MG63 (cell line): ENCODE measurements around the gene SLC22A2. TPM values are rescaled to one million over a fixed set of nuclear protein-coding genes. Genes with fewer than 3 reads are reported as not detected.
"Not testable (repeated sequence)": the region's sequence is repeated elsewhere in the genome, so short reads cannot be mapped to it uniquely, and the experiment has no call there.

Source experiments
- DNase-seq: peaks from one replicate; pipeline ENCODE4 v3.0.0-alpha.2; 2020
- H3K27me3 ChIP-seq: fragments of 250-450 bp; sonication (Bioruptor Pico); 2 replicates; pipeline ENCODE4 v1.5.1; 2020; ENCODE audit warnings: mild to moderate bottlenecking, moderate library complexity
- H3K36me3 ChIP-seq: fragments of 250-450 bp; sonication (Bioruptor Pico); 2 replicates; pipeline ENCODE4 v1.5.1; 2020; ENCODE audit warnings: mild to moderate bottlenecking, moderate library complexity
- H3K4me3 ChIP-seq: fragments of 250-450 bp; sonication (Bioruptor Pico); 2 replicates; pipeline ENCODE4 v1.5.1; 2020; ENCODE audit warnings: mild to moderate bottlenecking, moderate library complexity
- H3K9me3 ChIP-seq: fragments of 250-450 bp; sonication (Bioruptor Pico); 2 replicates; pipeline ENCODE4 v1.5.1; 2020; ENCODE audit warnings: mild to moderate bottlenecking, moderate library complexity
- total RNA-seq: library from RNA; depleted of rRNA; stranded (reverse); fragments of >200 nt; shearing (Covaris generic); gene quantifications from 2 replicates; pipeline ENCODE4 v1.2.3, GENCODE V29; 2014; ENCODE audit warnings: low replicate concordance; rRNA removed

Gene SLC22A2
- not detected in 2 replicates for total RNA-seq

DNA sequence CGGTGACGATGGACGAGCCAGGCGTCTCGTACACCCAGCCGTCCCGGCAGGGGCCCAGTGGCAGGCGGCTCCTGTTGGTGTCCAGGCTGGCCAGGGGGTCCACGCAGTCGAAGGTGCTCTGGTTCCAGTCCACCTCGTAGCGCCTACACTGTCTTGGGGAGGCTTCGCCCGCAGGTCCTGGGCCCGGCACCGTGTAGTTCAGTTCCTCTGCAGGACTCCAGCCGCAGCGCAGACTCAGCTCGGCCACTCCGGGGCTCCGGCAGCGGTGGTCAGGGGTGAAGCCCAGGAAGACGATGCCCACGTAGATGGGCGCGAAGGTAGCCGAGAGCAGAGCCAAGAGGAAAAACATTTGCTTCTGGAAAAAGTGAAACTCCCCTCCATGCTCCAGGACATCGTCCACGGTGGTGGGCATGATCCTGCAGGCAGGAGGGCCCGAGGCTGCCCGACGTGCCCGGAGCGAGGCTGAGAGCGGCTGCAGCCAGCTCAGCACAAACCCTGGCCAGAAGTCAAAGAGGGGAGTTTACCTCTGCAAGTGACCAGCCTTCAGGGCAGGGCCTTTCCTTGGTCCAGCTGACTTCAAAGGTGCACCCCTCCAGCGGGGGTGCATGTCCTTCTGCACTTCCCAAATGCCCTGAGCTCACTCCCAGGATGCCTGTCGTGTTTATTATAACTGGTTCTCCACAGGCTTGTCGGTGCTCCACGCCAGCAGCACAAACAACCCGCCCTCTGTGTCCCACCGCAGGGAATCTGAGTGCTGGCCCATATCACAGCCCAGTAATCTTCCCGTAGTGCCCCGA lies at the start of gene SLC22A2:
TSS of gene SLC22A2 (minus strand) at position 476 of the 797 bp plus-strand sequence. CDS start at position 412, 64 bp downstream.
- Histone ChIP-seq H3K4me3 (no peak within 1 kb of the TSS), H3K9me3 (no peaks in the 10 kb centered on the region), H3K36me3 (no peaks in the 10 kb centered on the region), H3K27me3 (no peaks in the 10 kb centered on the region)
- no peak for DNase-seq

- DNase-seq = no peak
- no peaks in the 10 kb centered on the region for H3K36me3 ChIP-seq
- H3K4me3 ChIP-seq = no peak overlapping the region
- no peaks in the 10 kb centered on the region for H3K27me3 ChIP-seq
- H3K9me3 ChIP-seq = peaks cover 2% of the 10 kb centered on the region; the same call in 1 of the 2 replicates
Measured at GRCh38 chr6:160305926-160306713, 47.5 kb upstream of the SLC22A2 start.

DNA sequence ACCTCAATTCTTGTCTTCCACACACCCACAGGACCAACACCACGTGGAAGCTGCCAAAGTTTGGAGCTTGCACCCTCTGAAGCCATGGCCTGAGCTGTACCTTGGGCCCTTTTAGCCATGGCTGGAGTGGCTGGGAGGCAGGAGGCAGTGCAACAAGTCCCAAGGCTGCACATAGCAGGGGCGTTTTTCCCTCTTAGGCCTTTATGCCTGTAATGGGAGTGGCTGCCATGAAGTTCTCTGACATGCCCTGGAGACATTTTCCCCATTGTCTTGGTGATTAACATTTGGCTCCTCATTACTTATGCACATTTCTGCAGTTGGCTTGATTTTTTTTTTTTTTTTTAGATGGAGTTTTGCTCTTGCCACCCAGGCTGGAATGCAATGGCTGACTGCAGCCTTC lies 45.2 kb upstream of the SLC22A2 start:
- H3K9me3 ChIP-seq = no peaks in the 10 kb centered on the region
- H3K36me3 ChIP-seq = no peaks in the 10 kb centered on the region
- H3K27me3 ChIP-seq = no peaks in the 10 kb centered on the region
- H3K4me3 ChIP-seq = no peak overlapping the region
- no peak for DNase-seq

DNA sequence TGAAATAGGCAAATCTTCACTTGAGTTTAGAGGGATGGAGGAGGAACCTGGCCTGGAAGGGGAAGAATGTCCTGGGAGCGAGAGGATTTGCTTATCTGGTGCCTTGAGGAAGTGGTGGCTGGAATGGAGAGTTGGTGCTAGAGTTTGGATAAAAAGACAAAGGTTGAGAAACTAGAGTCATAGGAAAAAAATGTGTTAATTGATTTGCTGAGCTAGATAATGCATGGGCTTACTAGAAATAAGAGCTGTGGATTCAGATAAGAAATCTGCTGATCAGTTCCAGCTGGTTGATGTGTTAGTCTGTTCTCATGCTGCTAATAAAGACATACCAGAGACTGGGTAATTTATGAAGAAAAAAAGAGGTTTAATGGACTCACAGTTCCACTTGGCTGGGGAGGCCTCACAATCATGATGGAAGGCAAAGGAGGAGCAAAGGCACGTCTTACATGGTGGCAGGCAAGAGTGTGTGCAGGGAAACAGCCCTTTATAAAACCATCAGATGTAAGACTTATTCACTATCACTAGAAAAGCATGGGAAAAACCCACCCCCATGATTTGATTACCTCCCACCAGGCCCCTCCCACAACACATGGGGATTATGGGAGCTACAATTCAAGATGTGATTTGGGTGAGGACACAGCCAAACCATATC lies 43.9 kb upstream of the SLC22A2 start:
- not testable (repeated sequence) for H3K36me3 ChIP-seq, DNase-seq, H3K4me3 ChIP-seq, H3K27me3 ChIP-seq, H3K9me3 ChIP-seq

GRCh38 chr6:160301339-160301738 lies 42.7 kb upstream of the SLC22A2 start:
- Histone ChIP-seq H3K4me3 (no peak overlapping the region), H3K27me3 (no peaks in the 10 kb centered on the region), H3K36me3 (no peaks in the 10 kb centered on the region), H3K9me3 (no peaks in the 10 kb centered on the region)
- no peak for DNase-seq

GRCh38 chr6:160300076-160300695 lies 41.6 kb upstream of the SLC22A2 start:
- Histone ChIP-seq H3K36me3 (no peaks in the 10 kb centered on the region), H3K9me3 (no peaks in the 10 kb centered on the region), H3K27me3 (no peaks in the 10 kb centered on the region), H3K4me3 (no peak overlapping the region)
- DNase-seq = peak; percentile 18

DNA sequence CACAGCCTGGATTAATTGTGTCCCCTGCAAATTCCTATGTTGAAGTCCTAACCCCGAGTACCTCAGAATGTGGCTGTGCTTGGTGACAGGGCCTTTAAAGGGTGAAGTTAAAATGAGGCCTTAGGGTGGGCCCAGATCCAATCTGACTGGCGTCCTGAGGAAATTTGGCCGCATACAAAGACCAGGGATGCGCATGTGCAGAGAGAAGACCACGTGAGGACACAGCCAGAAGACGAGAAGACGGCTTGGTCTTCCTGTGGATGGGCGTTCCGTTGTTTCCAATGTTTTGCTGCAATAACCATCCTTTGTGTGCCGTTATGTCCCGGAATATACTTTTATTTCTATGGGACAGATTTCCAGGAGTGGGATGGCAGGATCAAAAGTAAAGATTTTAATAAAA lies 40.9 kb upstream of the SLC22A2 start:
- no peak overlapping the region for H3K4me3 ChIP-seq
- H3K27me3 ChIP-seq = no peaks in the 10 kb centered on the region
- no peak for DNase-seq
- H3K36me3 ChIP-seq = no peaks in the 10 kb centered on the region
- H3K9me3 ChIP-seq = no peaks in the 10 kb centered on the region

GRCh38 chr6:160298121-160298520 lies 39.5 kb upstream of the SLC22A2 start:
- H3K36me3 ChIP-seq = no peaks in the 10 kb centered on the region
- H3K4me3 ChIP-seq = no peak overlapping the region
- H3K27me3 ChIP-seq = no peaks in the 10 kb centered on the region
- DNase-seq = no peak
- no peaks in the 10 kb centered on the region for H3K9me3 ChIP-seq

- DNase-seq = no peak
- H3K4me3 ChIP-seq = no peak overlapping the region
- H3K27me3 ChIP-seq = no peaks in the 10 kb centered on the region
Measured at GRCh38 chr6:160297310-160297709, 38.7 kb upstream of the SLC22A2 start.

DNA sequence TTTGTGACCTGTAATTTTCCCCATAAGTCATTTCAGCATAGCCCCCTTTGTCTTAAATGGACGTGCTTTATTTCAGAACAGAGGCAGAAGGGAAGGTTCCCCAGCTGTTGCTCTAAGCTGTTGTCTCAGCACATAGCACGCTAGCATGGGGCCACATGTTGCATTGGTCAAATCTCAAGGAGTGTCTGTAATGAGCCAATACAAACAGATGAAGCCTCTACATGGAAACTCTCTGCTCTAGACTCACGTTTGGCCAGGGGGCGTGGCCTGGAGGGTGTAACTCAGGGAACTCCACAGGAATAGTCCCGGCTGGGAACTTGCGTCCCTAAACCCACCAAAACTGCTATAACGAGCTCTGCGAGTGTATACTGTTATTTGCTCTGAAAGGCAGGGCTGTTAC lies 35.2 kb upstream of the SLC22A2 start:
- Histone ChIP-seq H3K36me3 (no peaks in the 10 kb centered on the region), H3K9me3 (no peaks in the 10 kb centered on the region), H3K27me3 (no peaks in the 10 kb centered on the region), H3K4me3 (no peak overlapping the region)
- no peak for DNase-seq

More at GRCh38 chr6:160297310-160297709, 38.7 kb upstream of the SLC22A2 start:
- no peaks in the 10 kb centered on the region for H3K9me3 ChIP-seq
- no peaks in the 10 kb centered on the region for H3K36me3 ChIP-seq

DNA sequence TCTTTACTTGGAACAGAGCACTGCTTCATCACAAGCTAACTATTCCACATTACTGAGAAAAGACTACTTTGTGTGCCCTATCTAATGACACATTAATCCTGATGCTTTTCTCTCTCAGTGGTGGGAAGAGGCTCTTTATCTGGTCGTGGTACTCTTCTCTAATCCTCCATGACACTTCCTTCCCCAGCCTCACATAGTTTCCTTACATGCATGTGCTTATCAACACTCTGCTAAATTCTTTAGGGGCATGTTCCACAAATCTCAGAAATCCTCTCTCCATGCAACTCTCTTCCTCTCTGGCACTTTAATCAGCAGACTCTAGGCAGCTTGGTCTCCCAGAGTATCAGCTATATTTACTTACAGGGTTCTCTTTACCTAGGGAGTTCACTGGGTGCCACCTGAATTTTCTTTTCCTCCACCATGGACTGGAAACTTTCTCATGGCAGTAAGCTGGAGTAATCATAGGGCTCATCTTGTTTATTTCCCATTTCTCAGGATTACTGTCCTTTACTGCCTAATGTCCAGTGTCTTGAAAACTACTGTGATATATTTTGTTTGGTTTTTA lies 27.0 kb upstream of the SLC22A2 start:
- H3K36me3 ChIP-seq = no peaks in the 10 kb centered on the region
- no peak overlapping the region for H3K4me3 ChIP-seq
- DNase-seq = no peak
- peaks cover 15% of the 10 kb centered on the region; the same call in 1 of the 2 replicates for H3K9me3 ChIP-seq
- H3K27me3 ChIP-seq = no peaks in the 10 kb centered on the region

DNA sequence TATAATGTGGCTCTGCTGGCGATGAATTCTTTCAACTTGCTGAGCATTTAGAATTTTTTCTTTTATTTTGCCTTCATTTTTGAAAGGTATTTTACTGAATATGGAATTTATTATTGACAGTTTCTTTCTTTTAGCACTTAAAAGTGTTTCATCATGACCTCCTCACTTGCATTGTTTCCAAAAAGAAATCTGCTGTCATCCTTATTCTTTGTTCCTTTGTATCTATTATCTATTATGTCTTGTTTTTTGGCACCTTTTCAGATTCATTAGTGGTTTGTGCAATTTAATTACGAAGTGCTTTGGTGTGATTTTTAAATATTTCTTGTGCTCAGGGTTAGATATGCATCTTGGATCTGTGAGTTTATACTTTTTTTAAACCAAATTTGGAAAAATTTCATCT lies 26.0 kb upstream of the SLC22A2 start:
- peaks cover 23% of the 10 kb centered on the region for H3K9me3 ChIP-seq
- no peaks in the 10 kb centered on the region for H3K27me3 ChIP-seq
- no peak overlapping the region for H3K4me3 ChIP-seq
- no peak for DNase-seq
- H3K36me3 ChIP-seq = no peaks in the 10 kb centered on the region

DNA sequence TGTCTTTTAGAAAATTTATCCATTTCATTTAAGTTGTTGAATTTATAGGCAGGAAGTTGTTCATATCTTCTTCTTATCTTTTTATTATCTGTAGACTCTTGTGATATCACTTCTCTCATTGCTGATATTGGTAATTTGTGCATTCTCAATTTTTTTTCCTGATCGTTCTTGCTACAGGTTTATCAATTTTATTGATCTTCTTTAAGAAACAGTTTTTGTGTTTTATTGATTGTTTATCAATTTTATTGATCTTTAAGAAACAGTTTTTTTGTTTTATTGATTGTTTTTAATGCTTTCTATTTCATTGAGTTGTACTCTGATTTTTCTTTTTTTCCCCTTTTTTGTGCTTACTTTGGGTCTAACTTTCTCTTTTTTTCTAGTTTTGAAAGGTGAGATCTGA lies 23.8 kb upstream of the SLC22A2 start:
- peaks cover 25% of the 10 kb centered on the region for H3K9me3 ChIP-seq
- H3K36me3 ChIP-seq = no peaks in the 10 kb centered on the region
- H3K27me3 ChIP-seq = no peaks in the 10 kb centered on the region
- H3K4me3 ChIP-seq = no peak overlapping the region
- no peak for DNase-seq

GRCh38 chr6:160279850-160280249 lies 21.2 kb upstream of the SLC22A2 start:
- no peaks in the 10 kb centered on the region for H3K36me3 ChIP-seq
- H3K4me3 ChIP-seq = no peak overlapping the region
- DNase-seq = no peak
- H3K27me3 ChIP-seq = no peaks in the 10 kb centered on the region
- peaks cover 25% of the 10 kb centered on the region for H3K9me3 ChIP-seq

GRCh38 chr6:160278786-160279310 lies 20.2 kb upstream of the SLC22A2 start:
- no peak for DNase-seq
- Histone ChIP-seq H3K36me3 (no peaks in the 10 kb centered on the region), H3K27me3 (no peaks in the 10 kb centered on the region), H3K9me3 (peaks cover 25% of the 10 kb centered on the region), H3K4me3 (no peak overlapping the region)

- Histone ChIP-seq H3K27me3 (no peaks in the 10 kb centered on the region), H3K4me3 (no peak overlapping the region), H3K36me3 (no peaks in the 10 kb centered on the region), H3K9me3 (peaks cover 25% of the 10 kb centered on the region)
- DNase-seq = no peak
Measured at GRCh38 chr6:160278311-160278710, 19.7 kb upstream of the SLC22A2 start.
